ENCODE measurements around the gene EMX2. TPM values are rescaled to one million over a fixed set of nuclear protein-coding genes. Genes with fewer than 3 reads are reported as not detected.

The EMX2 gene
- total RNA-seq, 1 experiment from 2014 or later, result not detected

- Histone ChIP-seq H3K9ac (ENCODE audit: low read length) (no peak overlapping the region), H3K27ac (ENCODE audit: low read depth, low read length) (no peak overlapping the region), H3K9me2 (ENCODE audit: insufficient read depth) (no peaks in the 10 kb centered on the region), H3K36me3 (ENCODE audit: control insufficient read depth in 1 of 2, insufficient read depth in 2 of 2, low read length in 2 of 2) (no peaks in the 10 kb centered on the region), H4K20me1 (ENCODE audit: insufficient read depth) (no peaks in the 10 kb centered on the region), H3K27me3 (ENCODE audit: insufficient read depth, low read length) (peaks cover 97% of the 10 kb centered on the region), H3K79me2 (ENCODE audit: insufficient read depth, low read length) (no peaks in the 10 kb centered on the region), H3K9me3 (ENCODE audit: control insufficient read depth in 1 of 2, insufficient read depth in 1 of 2, low read depth in 1 of 2, low read length in 2 of 2) (no peaks in the 10 kb centered on the region), H3K4me2 (ENCODE audit: low read length) (no peak overlapping the region), H3K4me1 (ENCODE audit: control insufficient read depth in 1 of 2, insufficient read depth in 2 of 2, low read length in 2 of 2) (no peaks in the 10 kb centered on the region), H2AFZ (ENCODE audit: low read depth, low read length, poor library complexity, severe bottlenecking) (no peak overlapping the region), H3K4me3 (replicated peaks in 1 of 2; ENCODE audit: low read depth in 1 of 2, low read length in 2 of 2) (no peak overlapping the region)
- BruUV-seq (replicated peaks), result no TSS peak
- intact Hi-C loops (cut with micrococcal nuclease), result no loop called here
- TF ChIP-seq YY1 (IDR thresholded peaks at IDR 0.05; ENCODE audit: extremely low read depth, insufficient replicate concordance, low read depth, low read length) (no peak), CTCF (IDR thresholded peaks at IDR 0.05 in 2 of 3, conservative IDR thresholded peaks at IDR 0.05 in 1 of 3; ENCODE audit: borderline replicate concordance in 1 of 3, insufficient read depth in 1 of 3, low read depth in 2 of 3, low read length in 2 of 3) (no peak), POLR2A (IDR thresholded peaks at IDR 0.05; ENCODE audit: borderline replicate concordance, extremely low read depth, insufficient read depth, insufficient read length) (no peak), ZBTB33 (IDR thresholded peaks at IDR 0.05; ENCODE audit: extremely low read depth, insufficient replicate concordance, low read length) (no peak), POLR2AphosphoS5 (IDR thresholded peaks at IDR 0.05; ENCODE audit: low read depth, low read length) (no peak), SP1 (IDR thresholded peaks at IDR 0.05; ENCODE audit: low read depth) (no peak), CBX3 (IDR thresholded peaks at IDR 0.05; ENCODE audit: low read depth) (no peak), REST (IDR thresholded peaks at IDR 0.05; ENCODE audit: low read depth) (no peak), SRF (IDR thresholded peaks at IDR 0.05; ENCODE audit: low read depth) (no peak)
- ATAC-seq, result no peak
- RAD21 ChIA-PET (ENCODE audit: low non-redundant PET in 1 of 2, low total read pairs in 2 of 2, uncharacterized antibody in 2 of 2, unreplicated experiment in 2 of 2), result no interaction called here
- CTCF ChIA-PET, result no interaction called here
- POLR2A ChIA-PET, result no interaction called here
- no peak for DNase-seq (ENCODE audit: low read depth, low spot score)
These were observed 32.1 kb downstream of the EMX2 start for GRCh38 chr10:117574498-117575146.
